ENCODE measurements around the gene CRB3.
"Not testable (repeated sequence)": the region's sequence is repeated elsewhere in the genome, so short reads cannot be mapped to it uniquely, and the experiment has no call there.

The CRB3 gene, protein sequence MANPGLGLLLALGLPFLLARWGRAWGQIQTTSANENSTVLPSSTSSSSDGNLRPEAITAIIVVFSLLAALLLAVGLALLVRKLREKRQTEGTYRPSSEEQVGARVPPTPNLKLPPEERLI

DNA sequence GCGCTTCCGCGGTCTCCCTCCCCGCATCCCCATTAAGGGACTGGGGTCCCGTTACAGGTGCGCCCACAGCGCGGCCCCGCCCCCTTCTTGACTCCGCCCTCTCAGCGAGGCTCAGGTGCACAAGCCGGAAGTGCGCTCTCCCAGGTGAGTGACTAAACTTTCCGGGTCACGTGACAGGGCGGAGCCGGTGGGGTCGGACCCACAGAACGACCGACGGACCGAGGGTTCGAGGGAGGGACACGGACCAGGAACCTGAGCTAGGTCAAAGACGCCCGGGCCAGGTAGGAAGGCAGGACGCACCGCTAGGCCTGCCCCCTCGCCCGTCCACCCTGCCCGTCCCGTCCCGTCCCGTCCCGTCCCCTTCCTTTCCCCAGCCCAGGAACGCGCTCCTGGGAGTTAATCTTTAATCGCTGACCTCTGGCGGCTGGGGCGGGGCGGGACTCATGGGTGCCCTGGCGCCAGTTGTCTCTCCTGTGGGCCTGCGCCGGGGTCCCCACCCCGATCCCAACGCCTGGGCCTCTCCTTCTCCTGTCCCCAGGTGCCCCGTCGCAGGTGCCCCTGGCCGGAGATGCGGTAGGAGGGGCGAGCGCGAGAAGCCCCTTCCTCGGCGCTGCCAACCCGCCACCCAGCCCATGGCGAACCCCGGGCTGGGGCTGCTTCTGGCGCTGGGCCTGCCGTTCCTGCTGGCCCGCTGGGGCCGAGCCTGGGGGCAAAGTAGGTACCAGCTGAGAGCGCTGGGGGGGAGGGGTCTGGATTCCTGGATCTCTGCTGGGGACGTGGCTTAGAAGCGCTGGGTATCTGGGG, at the start of gene CRB3:
Gene CRB3, plus strand, starts transcription at position 202 of the 804 bp plus-strand sequence. Its CDS starts 431 bp downstream, at position 633.
- DNase-seq: no peak

DNA sequence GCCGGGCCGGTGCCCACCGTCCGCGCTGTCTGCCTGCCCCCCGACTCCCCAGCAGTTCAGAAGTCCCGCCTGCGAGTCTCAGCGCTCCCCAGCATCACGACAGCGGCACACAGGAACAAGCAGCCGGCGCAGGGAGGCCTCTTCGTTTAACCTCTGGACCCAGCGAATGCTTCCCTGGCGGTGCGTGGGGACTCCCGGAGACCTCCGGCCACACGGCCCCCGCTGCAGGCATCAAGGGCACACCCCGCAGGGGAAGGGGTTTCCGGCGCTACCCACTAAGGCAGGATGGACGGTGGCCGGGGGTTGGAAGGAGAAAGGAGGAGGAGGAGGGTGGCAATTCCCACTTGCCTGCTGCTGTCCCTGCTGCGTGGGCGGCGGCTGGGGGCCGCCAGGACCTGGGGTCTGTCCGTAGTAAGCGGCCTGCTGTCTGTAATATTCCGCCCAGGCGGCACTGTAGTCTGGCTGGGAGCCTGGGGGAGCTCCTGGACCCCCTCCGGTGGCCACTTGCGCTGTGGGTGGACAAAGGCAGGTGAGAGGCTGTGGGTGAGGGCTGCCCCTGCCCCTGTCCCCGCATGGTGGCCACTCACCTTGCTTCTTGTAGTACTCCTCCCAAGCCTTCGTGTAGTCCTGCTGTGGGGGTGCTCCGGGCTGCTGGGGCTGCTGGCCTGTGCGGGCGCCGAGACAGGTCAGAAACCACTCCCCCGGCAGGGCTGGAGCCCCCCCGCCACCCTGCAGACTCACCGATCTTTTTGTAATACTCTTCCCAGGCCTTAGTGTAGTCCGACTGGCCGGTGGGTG, 49.1 kb upstream of the CRB3 start:
- DNase-seq: no peak

DNA sequence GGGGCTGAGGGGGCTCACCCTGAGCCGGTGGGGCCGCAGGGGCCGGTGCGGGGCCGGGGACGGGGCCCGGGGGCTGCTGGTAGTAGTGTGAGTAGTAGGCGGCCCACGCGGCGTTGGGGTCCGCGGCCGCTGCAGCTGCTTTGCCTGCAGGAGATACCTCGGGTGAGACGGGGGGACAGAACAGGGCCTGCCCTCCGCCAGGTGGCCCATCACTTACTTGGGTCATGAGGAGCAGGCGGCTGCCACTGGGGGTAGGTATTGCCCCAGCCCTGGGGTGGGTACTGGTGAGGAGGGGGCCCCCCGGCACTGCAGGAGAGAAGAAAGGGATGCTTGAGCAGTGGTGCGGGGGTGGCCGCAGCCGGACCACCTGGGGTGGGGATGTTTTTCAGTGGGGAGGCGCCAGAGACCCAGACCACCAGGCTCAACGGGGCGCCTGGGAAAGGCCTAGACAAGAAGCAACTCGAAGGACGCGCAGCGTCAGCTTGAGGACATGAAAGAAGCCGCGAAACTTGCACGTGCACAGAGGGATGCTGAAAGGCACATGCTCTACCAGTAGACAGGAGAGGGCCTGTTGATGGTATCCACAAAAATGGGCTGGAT, 48.4 kb upstream of the CRB3 start:
- DNase-seq: no peak

DNA sequence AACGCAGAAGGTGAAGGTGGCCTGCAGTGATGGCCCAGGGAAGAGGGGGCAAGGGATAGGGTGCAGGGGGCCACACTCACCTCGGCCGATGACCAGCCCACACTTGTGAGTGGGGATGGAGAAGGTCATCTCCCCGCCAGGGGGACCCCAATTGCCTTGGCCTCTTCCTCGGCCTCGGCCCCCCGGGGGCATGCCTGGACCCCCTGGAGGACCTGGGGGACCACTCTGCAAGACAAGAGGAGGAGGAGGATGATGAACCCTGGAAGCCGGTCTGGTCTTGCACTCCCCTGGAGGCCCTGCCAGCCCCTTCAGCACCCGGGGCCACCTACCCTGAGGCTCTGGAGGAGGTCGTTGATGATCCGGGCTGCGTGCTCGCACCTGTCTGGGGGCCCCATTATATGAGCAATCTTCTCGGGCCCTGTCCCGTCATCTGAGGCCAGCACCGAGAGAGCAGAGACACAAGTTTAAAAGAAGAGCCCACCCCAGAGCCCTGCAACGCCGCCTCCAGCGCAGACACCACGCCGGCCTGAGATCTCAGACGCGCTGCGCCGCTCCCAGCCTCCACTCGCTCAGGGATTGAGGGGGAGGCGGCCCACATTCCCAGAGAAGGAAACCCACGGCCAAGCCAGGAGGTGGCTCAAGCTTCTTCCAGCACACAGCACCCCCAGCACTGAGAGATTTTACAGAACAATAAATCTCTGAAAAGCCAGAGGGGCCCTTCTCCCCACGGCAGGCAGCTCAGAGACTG, 47.2 kb upstream of the CRB3 start:
- DNase-seq: no peak

DNA sequence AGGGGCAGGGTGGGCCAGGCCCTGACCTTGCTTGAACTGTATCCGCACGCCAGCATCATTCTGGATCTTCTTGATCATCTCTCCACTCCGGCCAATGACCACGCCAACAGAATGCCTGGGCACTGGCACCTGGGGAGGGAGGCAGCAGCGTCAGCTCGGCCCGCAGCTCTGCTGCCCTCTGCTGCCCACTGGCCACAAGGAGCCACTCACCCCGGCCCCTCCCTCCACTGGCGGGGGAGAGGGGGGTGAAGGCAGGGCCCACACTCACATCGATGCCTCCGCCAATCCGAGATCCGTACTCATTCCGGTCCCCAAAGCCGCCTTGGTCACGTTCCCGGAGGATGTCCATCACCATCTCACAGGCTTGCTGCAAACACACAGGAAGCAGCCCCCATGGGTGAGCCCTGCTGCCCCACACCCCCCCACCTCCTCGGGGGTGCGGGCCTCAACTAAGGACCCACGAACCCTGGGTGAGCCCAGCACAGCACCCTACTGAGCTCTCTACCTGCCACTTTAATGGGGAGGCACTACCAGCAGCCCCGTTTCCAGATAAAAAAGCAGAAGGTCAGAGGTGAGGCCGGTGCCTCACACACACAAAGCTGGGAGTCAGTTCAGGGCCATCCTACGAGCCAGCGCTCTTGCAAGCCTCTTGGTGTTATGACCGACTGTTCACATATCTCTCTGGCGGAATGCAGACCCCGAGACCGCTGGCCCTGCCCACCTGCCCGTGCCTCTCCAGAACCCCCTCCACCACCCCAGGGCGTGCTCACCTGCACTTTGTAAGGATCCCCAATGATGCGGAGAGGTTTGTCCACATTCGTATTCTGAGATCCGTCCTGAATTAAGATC, 46.1 kb upstream of the CRB3 start:
- DNase-seq: no peak

DNA sequence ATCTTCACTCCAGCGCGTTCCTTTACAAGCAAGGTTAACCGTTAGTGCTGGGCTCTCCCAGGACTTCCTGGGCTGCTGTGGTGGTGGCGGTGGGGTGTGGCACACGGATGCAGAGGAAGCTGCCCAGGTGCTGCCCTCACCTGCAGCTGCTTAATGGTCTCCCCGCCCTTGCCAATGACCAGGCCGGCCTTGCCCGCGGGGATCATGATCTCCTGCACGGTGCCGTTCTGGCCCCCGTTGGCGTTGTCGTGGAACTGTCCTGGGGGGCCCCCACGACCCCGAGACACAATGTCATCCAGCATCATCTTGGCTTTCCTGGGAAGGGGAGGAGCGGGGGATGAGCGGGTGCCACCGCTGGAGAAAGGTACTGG, 45.5 kb upstream of the CRB3 start:
- DNase-seq: no peak

DNA sequence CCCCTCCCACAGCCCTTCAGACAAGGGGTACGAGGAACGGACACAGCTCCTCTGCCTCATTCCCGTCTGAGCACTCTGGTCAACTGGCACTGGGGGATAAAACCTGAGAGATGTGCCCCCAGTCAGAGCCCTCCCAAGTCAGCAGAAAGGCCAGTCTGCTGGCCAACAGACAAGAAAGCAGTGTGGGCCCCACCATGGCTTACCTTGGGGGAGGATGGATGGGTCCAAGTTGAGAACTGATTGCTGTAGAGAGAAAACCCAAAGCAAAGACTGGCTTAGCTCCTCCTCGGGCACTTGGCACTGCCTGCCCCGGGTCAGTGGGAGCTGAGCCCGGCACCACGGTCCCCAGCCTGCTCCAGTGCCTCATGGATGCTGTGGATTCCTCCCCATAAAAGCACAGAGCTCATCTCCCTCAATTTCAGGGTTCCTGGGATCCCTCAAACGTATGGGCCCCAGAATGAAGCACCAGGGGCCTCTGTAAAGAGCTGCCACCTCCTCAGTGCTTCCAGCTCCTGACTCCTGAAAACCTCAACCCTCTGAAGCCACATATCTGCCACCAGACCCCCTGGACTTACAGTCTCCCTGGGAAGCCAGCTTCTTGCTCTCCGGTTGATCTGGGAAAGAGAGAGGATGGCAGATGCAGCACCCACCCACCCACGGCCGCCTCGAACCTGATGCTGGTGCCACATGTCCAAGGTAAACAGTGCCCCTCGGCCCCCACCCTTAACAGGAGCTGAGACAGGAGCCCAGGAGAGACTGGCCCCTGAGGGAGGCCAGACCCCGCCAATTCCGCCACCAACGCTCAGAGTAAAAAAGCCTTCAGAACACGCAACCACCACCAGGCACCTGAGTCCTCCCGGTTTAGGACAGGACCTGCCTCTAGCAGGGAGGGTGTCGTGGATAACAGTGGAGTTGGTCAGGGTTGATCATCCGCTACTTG, 42.7 kb upstream of the CRB3 start:
- DNase-seq: no peak

DNA sequence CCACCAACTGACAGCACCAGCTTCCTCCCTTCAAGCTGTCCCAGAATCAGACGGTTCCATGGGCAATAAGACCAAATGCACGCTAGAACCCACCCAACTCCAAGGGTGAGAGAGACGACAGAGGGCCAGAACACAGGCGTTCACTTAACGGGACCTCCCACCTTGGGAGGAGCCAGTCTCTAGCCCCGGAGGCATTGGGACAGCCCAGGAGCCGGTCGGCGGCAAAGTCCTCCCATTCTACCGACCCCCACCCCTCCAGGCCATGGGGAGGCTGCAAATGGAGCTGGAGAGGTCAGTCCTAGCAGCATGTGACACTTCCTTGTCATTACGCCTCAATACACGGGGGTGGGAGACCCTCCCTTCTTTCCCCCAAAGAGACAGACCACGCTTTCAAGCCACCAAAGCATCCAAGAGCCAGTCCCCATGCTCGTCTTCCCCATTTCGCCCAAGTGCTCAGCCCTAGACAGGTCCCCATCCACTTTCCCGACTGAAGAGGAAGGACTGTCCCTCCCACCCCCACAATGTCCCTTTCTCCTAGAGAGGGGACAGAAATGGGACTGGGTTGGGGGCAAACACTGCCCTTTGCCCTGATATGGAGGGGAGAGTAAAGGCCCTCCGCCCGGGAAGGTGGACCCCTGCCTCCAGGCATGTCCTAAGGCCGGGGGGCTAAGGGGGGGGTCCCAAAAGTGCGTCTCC, 40.4 kb upstream of the CRB3 start:
- peak; percentile 35 for DNase-seq

DNA sequence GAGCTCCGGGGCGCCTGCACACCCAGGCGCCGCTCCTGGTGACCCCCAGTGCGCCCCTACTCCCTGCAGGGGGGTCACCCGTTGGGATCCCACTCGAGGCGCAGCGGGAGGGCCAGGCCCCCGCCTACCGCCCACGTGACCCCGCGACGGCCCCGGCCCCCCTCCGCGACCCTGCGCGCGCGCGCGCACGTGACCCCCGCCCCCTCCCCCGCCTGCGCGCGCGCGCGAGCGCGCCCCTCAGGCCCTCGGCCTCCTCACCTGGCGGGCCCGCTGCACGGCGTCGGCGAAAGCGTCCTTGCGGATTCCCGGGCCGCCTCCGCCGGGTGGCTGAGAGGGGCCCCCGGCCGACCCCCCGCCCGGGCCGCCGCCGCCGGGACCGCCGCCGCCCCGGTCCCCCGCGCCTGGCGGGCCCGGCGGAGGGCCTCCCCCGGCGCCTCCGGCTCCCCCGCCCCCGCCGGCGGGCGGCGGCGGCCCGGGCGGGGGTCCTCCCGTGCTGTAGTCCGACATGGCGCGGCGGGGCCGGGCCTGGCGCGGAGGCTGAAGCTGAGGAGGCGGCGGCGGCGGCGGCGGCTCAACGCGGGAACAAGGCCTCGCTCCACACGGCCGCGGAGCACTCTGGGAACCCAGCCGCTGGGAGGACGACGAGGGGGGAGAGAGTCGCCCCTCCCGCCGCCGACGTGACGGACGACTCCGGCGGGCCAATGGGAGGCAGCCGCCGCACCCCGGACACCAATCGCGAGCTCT, 39.7 kb upstream of the CRB3 start, which contains the start of gene KHSRP:
Gene KHSRP, minus strand, starts transcription at position 617 of the 744 bp plus-strand sequence. Its CDS starts 110 bp downstream, at position 507.
- DNase-seq: no peak

DNA sequence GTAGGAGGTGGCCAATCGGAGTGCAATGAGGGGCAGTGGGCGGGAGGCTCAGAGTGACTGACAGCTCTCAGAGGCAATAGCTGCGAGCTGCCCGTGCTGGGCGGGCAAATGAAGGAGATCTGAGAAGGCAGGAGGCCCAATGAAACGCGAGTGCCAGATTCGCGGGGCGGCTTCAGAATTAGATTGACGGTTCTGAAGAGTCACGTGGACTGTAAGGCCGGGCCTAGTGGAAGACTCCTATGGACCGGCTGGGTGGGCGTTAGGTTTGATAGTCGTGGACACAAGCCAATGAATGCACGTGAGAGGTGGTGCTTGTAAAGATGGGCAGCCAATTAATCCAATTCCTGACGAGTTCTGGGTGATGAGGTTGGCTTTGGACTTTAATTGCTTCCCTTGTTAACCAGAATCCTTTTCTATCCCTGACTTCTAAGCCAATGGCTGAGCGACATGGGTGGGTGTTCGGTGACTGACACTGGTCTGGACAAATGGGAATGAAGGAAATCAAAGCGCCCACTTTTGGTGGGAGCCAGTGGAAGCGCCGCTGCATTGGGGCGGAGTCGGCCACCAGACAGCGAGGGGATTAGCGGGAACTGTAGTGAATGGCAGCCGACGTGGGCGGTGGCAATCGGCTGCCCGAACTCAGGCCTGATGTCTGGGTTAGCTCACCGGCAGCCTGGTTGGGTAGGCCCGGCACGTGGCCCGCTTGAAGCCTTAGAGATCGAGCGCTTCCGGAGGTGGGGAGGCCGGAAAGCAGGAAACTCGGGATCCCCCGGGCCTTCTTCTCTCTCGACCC, 38.9 kb upstream of the CRB3 start:
- DNase-seq: peak; percentile 100

DNA sequence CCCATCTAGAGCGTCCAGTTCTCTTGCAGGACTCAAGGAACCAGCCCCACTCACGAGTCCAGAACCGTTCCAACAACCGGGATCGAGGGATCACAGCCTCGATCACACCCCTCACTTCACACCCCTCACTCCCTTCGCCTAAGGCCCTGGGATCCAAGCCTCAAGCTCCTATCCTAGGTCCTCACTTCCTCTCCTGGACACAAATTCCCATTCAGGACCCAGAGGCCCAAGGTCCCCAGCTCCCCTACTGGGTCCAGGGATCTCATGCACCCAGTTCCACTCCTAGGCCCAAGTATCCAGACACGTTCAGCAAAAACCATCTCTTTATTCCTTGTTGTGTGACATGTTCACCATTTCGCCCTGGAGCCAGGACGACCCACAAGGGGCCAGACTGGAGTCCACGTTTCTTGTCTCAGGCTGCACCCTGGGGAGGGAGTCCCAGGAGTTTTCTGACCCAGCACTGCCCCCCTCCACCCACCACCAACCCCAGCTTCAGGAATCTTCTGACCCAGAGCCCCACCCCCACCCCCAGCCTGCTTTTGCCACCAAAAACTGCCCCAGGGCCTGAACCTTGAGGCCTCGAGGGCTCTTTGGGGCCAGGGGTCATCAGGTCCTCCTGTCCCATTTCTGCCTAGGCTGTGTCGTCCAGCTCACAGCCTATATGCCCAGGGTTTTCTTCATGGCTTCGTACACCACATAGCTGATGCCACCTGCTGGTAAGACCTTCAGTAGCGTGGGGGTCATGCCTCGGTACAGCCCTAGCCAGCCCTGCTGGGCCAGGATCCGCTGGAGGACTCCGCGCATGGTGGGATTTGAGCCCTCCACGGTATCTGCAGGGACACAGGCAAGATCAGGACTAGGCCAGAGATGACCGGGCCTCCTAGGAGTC, 38.1 kb upstream of the CRB3 start:
- DNase-seq: no peak

DNA sequence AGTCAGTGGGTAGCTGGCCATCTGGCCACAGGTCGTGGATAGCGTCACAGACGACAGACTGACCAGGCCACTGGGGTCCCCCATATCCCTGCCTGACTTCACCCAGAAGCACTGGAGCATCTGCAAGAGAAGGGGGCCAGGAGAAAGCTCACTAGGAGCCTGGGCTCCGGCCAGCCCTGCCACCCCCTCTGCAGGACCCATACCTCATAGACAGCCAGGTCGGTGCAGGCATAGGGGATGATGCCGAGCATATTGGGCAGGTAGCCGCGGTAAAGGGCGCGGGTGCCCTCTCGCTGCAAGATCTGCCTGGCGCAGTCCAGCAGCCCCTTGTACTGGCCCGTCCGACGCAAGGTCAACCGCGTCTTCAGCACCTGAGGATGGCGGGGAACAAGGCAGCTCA, 36.9 kb upstream of the CRB3 start:
- no peak for DNase-seq

DNA sequence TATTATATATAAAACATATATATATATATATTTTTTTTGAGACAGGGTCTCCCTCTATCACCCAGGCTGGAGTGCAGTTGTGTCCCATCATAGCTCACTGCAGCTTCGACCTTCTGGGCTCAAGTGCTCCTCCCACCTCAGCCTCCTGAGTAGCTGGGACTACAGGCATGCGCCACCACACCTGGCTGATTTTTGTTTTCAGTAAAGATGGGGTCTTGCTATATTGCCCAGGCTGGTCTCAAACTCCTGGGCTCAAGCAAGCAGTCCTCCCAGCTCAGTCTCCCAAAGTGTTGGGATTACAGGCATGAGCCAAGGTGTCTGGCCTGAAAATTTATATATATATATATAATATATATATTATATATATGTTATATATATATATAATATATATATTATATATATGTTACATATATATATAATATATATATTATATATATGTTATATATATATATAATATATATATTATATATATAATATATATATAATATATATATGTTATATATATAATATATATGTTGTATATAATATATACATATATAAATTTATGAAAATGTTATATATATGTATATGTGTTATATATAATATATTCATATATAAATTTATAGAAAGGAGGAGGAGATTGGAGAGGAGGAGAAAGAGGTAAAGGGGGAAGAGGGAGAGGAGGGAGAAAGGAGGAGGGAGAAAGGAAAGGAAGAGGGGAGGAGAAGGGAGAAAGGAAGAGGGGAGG, 35.2 kb upstream of the CRB3 start:
- not testable (repeated sequence) for DNase-seq

DNA sequence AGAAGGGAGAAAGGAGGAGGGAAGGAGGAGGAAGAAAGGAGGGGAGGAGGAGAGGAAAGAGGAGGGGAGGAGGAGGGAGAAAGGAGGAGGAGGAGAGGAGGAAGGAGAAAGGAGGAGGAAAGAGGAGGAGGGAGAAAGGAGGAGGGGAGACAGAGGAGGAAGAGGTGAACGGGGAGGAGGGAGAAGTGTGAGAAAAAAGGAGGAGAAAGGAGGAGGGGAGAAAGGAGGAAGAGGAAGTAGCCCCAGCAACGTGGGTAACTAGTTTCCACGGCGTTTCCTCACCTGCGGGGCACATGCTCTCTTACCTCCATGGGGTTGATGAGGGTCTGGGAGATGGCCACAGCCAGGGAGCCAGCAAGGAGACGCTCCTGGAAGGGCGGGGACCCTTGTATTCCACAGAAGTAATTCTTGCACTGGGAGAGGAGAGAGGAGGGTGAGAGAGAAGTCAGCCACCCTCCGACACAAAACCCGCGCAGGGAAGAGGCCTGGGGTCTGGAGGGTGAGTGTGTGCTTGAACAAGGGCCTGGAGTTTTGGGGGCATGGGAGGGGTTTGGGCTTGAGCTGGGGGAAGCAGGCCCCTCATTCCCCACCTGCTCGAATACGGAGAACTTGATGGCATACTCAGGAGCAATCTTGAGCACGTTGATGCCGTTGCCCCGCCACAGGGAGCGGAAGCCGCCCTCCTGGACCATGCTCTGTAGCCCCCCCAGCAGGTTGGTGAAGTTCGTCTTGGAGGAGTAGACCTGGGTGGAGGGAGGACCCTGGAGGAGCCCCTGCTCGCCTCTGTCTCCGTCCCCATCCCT, 34.5 kb upstream of the CRB3 start:
- no peak for DNase-seq

DNA sequence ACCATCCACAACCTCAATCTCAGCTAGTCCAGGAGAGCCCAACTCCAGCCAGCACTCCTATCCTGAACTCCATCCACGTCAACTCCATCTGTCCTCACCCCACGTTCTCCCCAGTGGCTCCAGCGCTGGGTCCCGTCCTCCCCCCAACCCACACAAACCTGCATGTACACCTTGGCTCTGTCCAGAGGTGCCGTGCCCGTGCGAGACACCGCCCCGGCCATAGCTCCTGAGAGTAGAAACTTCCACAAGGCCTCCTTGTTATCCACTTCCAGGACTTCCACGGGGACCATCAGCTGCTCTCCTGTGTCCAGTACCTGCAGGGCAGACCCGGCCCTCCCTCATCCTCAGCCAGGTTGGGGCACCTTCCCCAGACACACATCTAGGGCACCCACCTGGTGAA, 32.2 kb upstream of the CRB3 start:
- no peak for DNase-seq

DNA sequence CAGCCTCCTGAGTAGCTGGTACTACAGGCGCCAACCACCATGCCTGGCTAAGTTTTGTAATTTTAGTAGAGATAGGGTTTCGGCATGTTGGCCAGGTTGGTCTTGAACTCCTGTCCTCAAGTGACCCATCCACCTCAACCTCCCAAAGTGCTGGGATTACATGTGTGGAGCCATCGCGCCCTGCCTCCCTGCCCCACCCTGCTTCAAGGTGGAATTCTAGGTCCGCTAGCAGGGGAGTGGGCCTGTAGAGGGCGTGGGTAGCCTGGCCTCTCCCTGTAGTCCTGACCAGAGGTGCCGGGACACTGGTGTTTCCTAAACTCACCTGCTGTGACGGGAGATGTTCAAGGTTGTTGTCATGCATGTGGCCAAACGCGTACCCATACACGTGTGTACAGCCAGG, 30.9 kb upstream of the CRB3 start:
- no peak for DNase-seq
